Suppressor macrophage treated with lipopolysaccharide for 4 hours (primary cell): ENCODE results near the gene NDUFA1.
"Not testable (repeated sequence)": the region's sequence is repeated elsewhere in the genome, so short reads cannot be mapped to it uniquely, and the experiment has no call there.

Experiments used
- DNase-seq: peaks from one replicate; pipeline ENCODE4 v3.0.0-alpha.2; 2020

The NDUFA1 gene

DNA sequence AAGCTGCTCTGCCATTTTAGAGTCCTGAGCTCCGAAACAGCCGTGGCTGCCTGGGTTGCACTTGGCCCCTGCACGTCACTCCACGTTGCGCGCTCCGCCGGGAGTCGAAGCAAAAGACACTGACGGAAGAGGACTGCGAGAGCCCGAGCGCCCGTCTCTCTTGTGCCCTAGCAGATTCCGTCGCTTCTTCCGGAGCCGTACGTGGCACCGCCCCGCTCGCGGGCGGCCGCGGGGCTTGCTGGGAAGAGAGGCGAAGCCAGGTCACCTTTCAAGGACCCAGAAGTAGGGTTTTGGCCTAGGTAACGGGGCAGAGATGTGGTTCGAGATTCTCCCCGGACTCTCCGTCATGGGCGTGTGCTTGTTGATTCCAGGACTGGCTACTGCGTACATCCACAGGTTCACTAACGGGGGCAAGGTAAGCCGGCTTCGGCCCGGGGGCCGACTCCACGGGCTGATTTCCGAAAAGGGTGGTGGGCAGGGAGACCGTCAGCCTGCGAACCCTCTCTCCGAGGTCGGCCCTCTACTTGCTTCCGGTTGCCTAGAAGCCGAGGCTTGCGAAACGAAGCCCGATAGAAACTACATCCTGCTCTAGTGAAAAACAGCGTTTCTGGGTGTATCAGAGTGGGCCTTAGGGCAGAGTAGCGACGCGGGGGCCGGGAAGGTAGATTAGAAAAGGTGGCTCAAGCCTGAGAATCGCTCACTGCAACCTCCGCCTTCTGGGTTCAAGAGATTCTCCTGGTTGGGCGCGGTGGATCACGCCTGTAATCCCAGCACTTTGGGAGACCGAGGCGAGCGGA is at the start of gene NDUFA1, which contains the start of gene RNF113A:
TSS of gene NDUFA1 (plus strand) at position 234 of the 797 bp plus-strand sequence. CDS start at position 314, 80 bp downstream.
TSS of gene RNF113A (minus strand) at position 135 of the 797 bp plus-strand sequence. CDS start at position 15, 120 bp downstream.
- peak; percentile 90 for DNase-seq

DNA sequence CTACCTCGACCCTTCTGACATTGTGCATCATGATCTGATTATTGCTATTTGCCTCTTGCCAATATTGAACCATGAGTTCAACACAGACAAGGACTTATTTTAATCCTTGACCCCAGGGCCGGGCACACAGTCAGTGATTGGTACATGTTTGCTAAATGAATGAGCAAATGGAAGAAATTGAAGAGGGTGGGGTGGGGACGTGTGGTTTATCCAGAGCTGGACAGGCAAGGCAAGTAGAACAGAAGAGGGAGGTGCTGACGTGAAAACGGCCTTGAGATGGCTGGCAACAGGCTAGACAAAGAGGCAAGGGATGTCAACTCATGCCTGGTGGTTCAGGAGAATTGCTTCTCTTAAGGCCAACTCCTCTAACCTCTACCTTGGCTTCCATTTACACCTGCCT is 47.4 kb upstream of the NDUFA1 start:
- not testable (repeated sequence) for DNase-seq

GRCh38 chrX:119826399-119826959 is 45.2 kb upstream of the NDUFA1 start:
- DNase-seq, result peak; percentile 12

DNA sequence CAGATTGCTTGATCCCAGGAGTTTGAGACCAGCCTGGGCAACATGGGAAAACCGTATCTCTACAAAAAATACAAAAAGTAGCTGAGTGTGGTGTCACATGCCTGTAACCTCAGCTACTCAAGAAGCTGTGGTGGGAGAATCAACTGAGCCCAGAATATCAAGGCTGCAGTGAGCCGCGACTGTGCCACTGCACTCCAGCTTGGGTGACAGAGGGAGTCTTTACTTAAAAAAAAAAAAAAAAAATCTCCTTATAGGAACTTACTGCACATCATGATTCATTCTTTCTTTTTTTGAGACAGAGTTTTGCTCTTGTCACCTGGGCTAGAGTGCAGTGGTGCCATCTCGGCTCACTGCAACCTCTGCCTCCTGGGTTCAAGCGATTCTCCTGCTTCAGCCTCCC is 43.2 kb upstream of the NDUFA1 start:
- no peak for DNase-seq

DNA sequence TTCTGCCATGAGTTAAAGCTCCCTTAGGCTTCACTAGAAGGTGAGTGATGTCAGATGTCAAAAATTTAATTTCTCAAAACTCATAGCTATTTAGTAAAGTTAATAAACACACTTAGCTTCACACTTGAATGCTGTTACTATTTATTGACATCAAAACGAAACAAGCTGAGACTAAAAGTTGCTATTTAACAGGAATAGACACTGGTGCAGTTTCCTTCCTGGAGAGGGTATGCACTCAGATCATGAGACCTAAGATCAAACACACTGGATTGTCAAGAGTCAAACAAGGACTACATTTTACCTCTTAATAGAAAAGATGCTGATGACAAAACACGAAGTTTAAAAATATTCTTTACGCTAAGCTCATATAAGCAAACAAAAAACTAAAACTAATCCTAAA is 37.7 kb upstream of the NDUFA1 start:
- DNase-seq, result no peak

- DNase-seq, result peak; percentile 97
Observed at GRCh38 chrX:119852382-119853353, 19.0 kb upstream of the NDUFA1 start, which contains the start of gene UPF3B. UPF3B (minus strand) TSS chrX:119852963; CDS start chrX:119852928, 35 bp downstream.

DNA sequence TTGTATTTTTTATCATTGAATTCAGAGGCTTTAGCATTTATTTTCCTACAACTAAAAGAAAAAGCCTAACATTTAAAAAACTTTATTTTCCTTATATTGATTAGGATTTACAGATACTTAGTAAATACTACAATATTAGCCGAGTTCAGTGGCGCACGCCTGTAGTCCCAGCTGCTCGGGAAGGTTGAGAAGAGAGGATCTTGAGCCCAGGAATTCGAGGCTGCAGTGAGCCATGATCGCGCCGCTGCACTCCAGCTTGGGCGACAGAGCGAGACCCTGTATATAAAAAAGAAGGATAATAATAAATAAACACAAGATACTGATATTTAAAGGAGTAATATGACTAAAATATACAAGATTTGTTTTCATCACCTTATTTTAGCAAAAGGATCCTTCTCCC is 18.2 kb upstream of the NDUFA1 start:
- DNase-seq, result no peak

GRCh38 chrX:119870626-119871131 is 953 bp upstream of the NDUFA1 start:
- peak; percentile 48 for DNase-seq

GRCh38 chrX:119871245-119871598 is 410 bp upstream of the NDUFA1 start:
- peak; percentile 44 for DNase-seq

GRCh38 chrX:119878740-119879139 is 7.1 kb downstream of the NDUFA1 start:
- no peak for DNase-seq

- DNase-seq, result no peak
Observed at GRCh38 chrX:119880076-119880475, 8.4 kb downstream of the NDUFA1 start.

- DNase-seq, result peak; percentile 47
Observed at GRCh38 chrX:119880552-119881437, 9.2 kb downstream of the NDUFA1 start.

- peak; percentile 14 for DNase-seq
Observed at GRCh38 chrX:119885554-119886428, 14.2 kb downstream of the NDUFA1 start.

- peak; percentile 69 for DNase-seq
Observed at GRCh38 chrX:119887721-119888425, 16.2 kb downstream of the NDUFA1 start.

- DNase-seq, result not testable (repeated sequence)
Observed at GRCh38 chrX:119890626-119891025, 19.0 kb downstream of the NDUFA1 start.

- not testable (repeated sequence) for DNase-seq
Observed at GRCh38 chrX:119891961-119892692, 20.5 kb downstream of the NDUFA1 start.

GRCh38 chrX:119895843-119896326 is 24.3 kb downstream of the NDUFA1 start, which contains the start of gene AKAP14:
AKAP14 (plus strand) TSS chrX:119895893; CDS start chrX:119903224, 7,331 bp downstream.
- no peak for DNase-seq

DNA sequence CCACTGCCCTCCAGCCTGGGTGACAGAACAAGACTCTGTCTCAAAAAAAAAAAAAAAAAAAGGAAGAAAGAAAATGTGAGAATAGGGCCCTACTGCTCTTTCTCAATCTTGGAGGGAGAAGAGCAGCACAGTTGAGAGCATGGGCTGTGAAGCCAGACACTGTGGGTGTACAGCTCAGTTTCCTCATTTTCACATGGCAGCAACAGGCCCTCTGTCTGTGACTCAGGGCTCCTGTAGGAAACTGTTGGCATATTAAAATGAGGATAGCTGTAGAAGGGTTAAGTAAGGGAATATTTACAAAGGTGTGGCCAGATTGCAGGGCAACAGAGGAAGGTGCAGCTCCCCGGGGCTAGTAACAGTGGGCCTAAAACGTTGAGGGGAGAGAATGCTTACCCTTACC is 27.5 kb downstream of the NDUFA1 start:
- DNase-seq, result peak; percentile 82

- DNase-seq, result peak; percentile 46
Observed at GRCh38 chrX:119900976-119901375, 29.3 kb downstream of the NDUFA1 start.
